PC-9 (cell line): ENCODE data around the gene LHX4. TPM values are rescaled to one million over a fixed set of nuclear protein-coding genes. Genes with fewer than 3 reads are reported as not detected.

Experiments used
- BruUV-seq: library from RNA; stranded (reverse); fragments of 400-500 nt; replicated peaks from 2 replicates; lab custom pipeline; 2021; lab: Mats Ljungman, UMichigan
- CTCF ChIA-PET: fragments of 300-600 bp; sonication (Branson Sonifier 250); formaldehyde crosslinking; loops from one replicate; lab custom pipeline; 2022; ENCODE audit warnings: antibody characterized with exemption; lab: Charles Lee
- POLR2A ChIA-PET: fragments of 300-600 bp; sonication (Branson Sonifier 250); formaldehyde crosslinking; loops from one replicate; lab custom pipeline; 2022; ENCODE audit warnings: antibody characterized with exemption; ENCODE audit not compliant: unreplicated experiment; lab: Charles Lee
- DNase-seq, 2 experiments: peaks; one replicate each; pipeline versions ENCODE4 v3.0.0 to v3.0.0-alpha.2; 2015 to 2022; ENCODE audit warnings: mixed read lengths in 1 of 2
- H2AFZ ChIP-seq: fragments of 200-600 bp; sonication (generic); 2 replicates; pipeline ENCODE4 v1.8.1; 2017; ENCODE audit warnings: antibody characterized with exemption
- H3F3A ChIP-seq: fragments of 200-600 bp; sonication (generic); 2 replicates; pipeline ENCODE4 v1.8.1; 2017; ENCODE audit warnings: antibody characterized with exemption, mild to moderate bottlenecking, low read depth; ENCODE audit not compliant: insufficient read depth
- H3K27ac ChIP-seq: fragments of 200-600 bp; sonication (generic); 2 replicates; pipeline ENCODE4 v1.6.1; 2016; ENCODE audit warnings: mixed run types
- H3K27me3 ChIP-seq: fragments of 200-600 bp; sonication (generic); 2 replicates; pipeline ENCODE4 v1.6.1; 2016; ENCODE audit warnings: low read depth, mixed run types; ENCODE audit not compliant: insufficient read depth
- H3K36me3 ChIP-seq: fragments of 200-600 bp; sonication (generic); 2 replicates; pipeline ENCODE4 v1.6.1; 2016; ENCODE audit warnings: low read depth, mixed run types
- H3K4me1 ChIP-seq: fragments of 200-600 bp; sonication (generic); replicated peaks from 2 replicates; pipeline ENCODE4 v1.6.1; 2016; ENCODE audit warnings: mixed run types; ENCODE audit not compliant: insufficient read depth
- H3K4me2 ChIP-seq: fragments of 200-600 bp; sonication (generic); 2 replicates; pipeline ENCODE4 v1.6.1; 2017; ENCODE audit warnings: mixed run types
- H3K4me3 ChIP-seq: fragments of 200-600 bp; sonication (generic); 2 replicates; pipeline ENCODE4 v1.6.1; 2016; ENCODE audit warnings: mixed run types
- H3K79me2 ChIP-seq: fragments of 200-600 bp; sonication (generic); 2 replicates; pipeline ENCODE4 v1.6.1; 2017; ENCODE audit warnings: low read depth, mixed run types
- H3K9me2 ChIP-seq: fragments of 200-600 bp; sonication (generic); 2 replicates; pipeline ENCODE4 v1.8.1; 2017; ENCODE audit warnings: mild to moderate bottlenecking; ENCODE audit not compliant: insufficient read depth
- H3K9me3 ChIP-seq: fragments of 200-600 bp; sonication (generic); 2 replicates; pipeline ENCODE4 v1.8.1; 2016; ENCODE audit warnings: low read depth; ENCODE audit not compliant: insufficient read depth
- H4K20me1 ChIP-seq: fragments of 200-600 bp; sonication (generic); 2 replicates; pipeline ENCODE4 v1.8.1; 2017; ENCODE audit not compliant: insufficient read depth
- EZH2 ChIP-seq: fragments of 200-600 bp; sonication (generic); IDR thresholded peaks from 2 replicates; pipeline ENCODE4 v1.8.0; 2017; ENCODE audit warnings: antibody characterized with exemption, low read depth
- intact Hi-C: fragments of 100-400 bp; cut with micrococcal nuclease; formaldehyde crosslinking; loops from one replicate; pipeline ENCODE4 v1.10.0; 2022; ENCODE audit not compliant: unreplicated experiment
- total RNA-seq: library from RNA; stranded (reverse); gene quantifications from 2 replicates; pipeline ENCODE4 v1.2.3, GENCODE V29; 2021
- TF ChIP-seq, protein P1 (sequence below): fragments of 200-600 bp; sonication (generic); conservative IDR thresholded peaks from 2 replicates; pipeline ENCODE4 v1.6.1; 2017; ENCODE audit warnings: mixed run types, antibody characterized with exemption, mild to moderate bottlenecking, moderate library complexity

Gene LHX4
- total RNA-seq, 1 experiment from 2014 or later, result 0.28 TPM

- Histone ChIP-seq H3K4me2 (no peak overlapping the region), H3K79me2 (no peaks in the 10 kb centered on the region), H3F3A (peaks cover 16% of the 10 kb centered on the region), H3K9me2 (no peaks in the 10 kb centered on the region), H2AFZ (no peak overlapping the region), H3K9me3 (no peaks in the 10 kb centered on the region), H3K4me3 (no peak overlapping the region), H4K20me1 (no peaks in the 10 kb centered on the region; the same call in 1 of the 2 replicates), H3K27me3 (no peaks in the 10 kb centered on the region), H3K27ac (no peak overlapping the region), H3K36me3 (no peaks in the 10 kb centered on the region), H3K4me1 (peaks cover 17% of the 10 kb centered on the region)
- CTCF ChIA-PET, result no interaction called here
- POLR2A ChIA-PET, result no interaction called here
- intact Hi-C loops, result loop anchor here (5.0 kb wide), 1 partner anchor 232 kb away; no protein-coding TSS in a partner anchor
- no peak for TF ChIP-seq EZH2
- TF ChIP-seq, protein P1, sequence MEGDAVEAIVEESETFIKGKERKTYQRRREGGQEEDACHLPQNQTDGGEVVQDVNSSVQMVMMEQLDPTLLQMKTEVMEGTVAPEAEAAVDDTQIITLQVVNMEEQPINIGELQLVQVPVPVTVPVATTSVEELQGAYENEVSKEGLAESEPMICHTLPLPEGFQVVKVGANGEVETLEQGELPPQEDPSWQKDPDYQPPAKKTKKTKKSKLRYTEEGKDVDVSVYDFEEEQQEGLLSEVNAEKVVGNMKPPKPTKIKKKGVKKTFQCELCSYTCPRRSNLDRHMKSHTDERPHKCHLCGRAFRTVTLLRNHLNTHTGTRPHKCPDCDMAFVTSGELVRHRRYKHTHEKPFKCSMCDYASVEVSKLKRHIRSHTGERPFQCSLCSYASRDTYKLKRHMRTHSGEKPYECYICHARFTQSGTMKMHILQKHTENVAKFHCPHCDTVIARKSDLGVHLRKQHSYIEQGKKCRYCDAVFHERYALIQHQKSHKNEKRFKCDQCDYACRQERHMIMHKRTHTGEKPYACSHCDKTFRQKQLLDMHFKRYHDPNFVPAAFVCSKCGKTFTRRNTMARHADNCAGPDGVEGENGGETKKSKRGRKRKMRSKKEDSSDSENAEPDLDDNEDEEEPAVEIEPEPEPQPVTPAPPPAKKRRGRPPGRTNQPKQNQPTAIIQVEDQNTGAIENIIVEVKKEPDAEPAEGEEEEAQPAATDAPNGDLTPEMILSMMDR, result no peak
- DNase-seq, result no peak
- BruUV-seq, result no TSS peak
Observed at GRCh38 chr1:180249725-180250498, 19.8 kb downstream of the LHX4 start.

- intact Hi-C loops, result loop anchor here (5.0 kb wide), 1 partner anchor 232 kb away; no protein-coding TSS in a partner anchor
Observed at GRCh38 chr1:180250499-180250770, 20.4 kb downstream of the LHX4 start.

DNA sequence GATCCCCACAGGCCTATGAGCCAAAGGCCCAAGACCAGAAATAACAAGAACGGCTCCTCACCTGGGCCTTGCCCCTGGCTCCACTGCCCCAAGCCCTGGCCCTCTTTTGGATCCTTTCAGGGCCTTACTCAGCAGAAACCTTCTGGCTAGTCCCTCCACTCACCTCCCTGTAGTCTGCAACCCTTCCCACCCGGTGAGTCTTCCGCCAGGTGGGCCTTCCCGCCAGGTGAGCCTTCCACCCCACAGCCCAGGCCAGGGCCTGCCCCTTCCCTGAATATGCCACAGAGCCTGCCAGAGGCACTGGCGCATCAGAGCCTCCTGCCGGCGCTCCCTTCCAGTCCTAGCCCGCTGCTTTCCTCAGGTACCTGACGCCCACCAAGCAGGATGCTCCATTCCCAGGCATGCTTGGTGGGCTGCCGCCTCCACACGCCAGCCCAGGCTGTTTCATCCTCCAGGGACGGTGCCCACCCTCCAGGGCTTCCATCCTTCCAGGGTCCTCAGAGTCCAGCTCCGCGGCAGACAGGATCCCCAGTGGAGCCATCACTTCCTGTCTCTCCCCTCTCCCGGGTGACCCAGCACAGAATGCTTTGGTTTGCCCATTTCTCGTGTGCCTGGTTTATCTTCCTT is 20.9 kb downstream of the LHX4 start:
- no peak for DNase-seq
- Histone ChIP-seq H3K27me3 (no peaks in the 10 kb centered on the region), H3K36me3 (no peaks in the 10 kb centered on the region), H3F3A (peaks cover 16% of the 10 kb centered on the region), H3K4me2 (no peak overlapping the region), H3K9me3 (no peaks in the 10 kb centered on the region), H4K20me1 (no peaks in the 10 kb centered on the region; the same call in 1 of the 2 replicates), H3K4me1 (peaks cover 17% of the 10 kb centered on the region), H3K79me2 (no peaks in the 10 kb centered on the region), H3K9me2 (no peaks in the 10 kb centered on the region), H2AFZ (no peak overlapping the region), H3K27ac (no peak overlapping the region), H3K4me3 (no peak overlapping the region)
- BruUV-seq, result no TSS peak
- no peak for TF ChIP-seq EZH2
- TF ChIP-seq, protein P1, result no peak
- intact Hi-C loops, result loop anchor here (5.0 kb wide), 1 partner anchor 231 kb away; no protein-coding TSS in a partner anchor
- CTCF ChIA-PET, result no interaction called here
- POLR2A ChIA-PET, result no interaction called here

More at GRCh38 chr1:180250499-180250770, 20.4 kb downstream of the LHX4 start:
- H4K20me1 ChIP-seq, result no peaks in the 10 kb centered on the region; the same call in 1 of the 2 replicates
- no peaks in the 10 kb centered on the region for H3K36me3 ChIP-seq
- H3K79me2 ChIP-seq, result no peaks in the 10 kb centered on the region
- ChIA-PET CTCF (no interaction called here), POLR2A (no interaction called here)
- H3K9me3 ChIP-seq, result no peaks in the 10 kb centered on the region
- H3K9me2 ChIP-seq, result no peaks in the 10 kb centered on the region
- no peak overlapping the region for H3K4me3 ChIP-seq
- BruUV-seq, result no TSS peak
- no peak for TF ChIP-seq EZH2
- TF ChIP-seq, protein P1, result no peak
- no peaks in the 10 kb centered on the region for H3K27me3 ChIP-seq
- DNase-seq, result no peak
- H3K4me1 ChIP-seq, result peaks cover 17% of the 10 kb centered on the region
- H2AFZ ChIP-seq, result no peak overlapping the region
- H3K4me2 ChIP-seq, result no peak overlapping the region
- H3F3A ChIP-seq, result peaks cover 16% of the 10 kb centered on the region
- H3K27ac ChIP-seq, result no peak overlapping the region
